Colonic mucosa (tissue), 4 donors: ENCODE data around the gene ARHGAP26. TPM values are rescaled to one million over a fixed set of nuclear protein-coding genes. Genes with fewer than 3 reads are reported as not detected.

Experiments
- DNase-seq: peaks from one replicate; pipeline ENCODE4 v3.0.0-alpha.2; 2020
- H3K27ac ChIP-seq: fragments of 200-600 bp; one replicate; pipeline ENCODE4 v1.8.0; 2021
- H3K27me3 ChIP-seq: fragments of 200-600 bp; one replicate; pipeline ENCODE4 v1.8.0; 2021
- H3K36me3 ChIP-seq: fragments of 200-600 bp; one replicate; pipeline ENCODE4 v1.8.0; 2021
- H3K4me1 ChIP-seq: fragments of 200-600 bp; one replicate; pipeline ENCODE4 v1.8.0; 2021; ENCODE audit warnings: mild to moderate bottlenecking
- H3K4me3 ChIP-seq: fragments of 200-600 bp; one replicate; pipeline ENCODE4 v1.8.0; 2021
- H3K9ac ChIP-seq, 2 donors: one replicate each; pipeline ENCODE4 v1.7.0; 2013; ENCODE audit warnings: control low read depth in 2 of 2, low read depth in 2 of 2, low read length in 2 of 2
- H3K9me3 ChIP-seq: fragments of 200-600 bp; one replicate; pipeline ENCODE4 v1.8.0; 2021
- CTCF ChIP-seq: fragments of 200-600 bp; IDR thresholded peaks from one replicate; pipeline ENCODE4 v1.8.0; 2022; ENCODE audit warnings: antibody characterized with exemption, mild to moderate bottlenecking
- intact Hi-C: fragments of 100-400 bp; cut with DNase I; formaldehyde crosslinking; loops from one replicate; pipeline ENCODE4 v1.14.1; 2022
- total RNA-seq, 2 donors: library from RNA; stranded (reverse); fragmentation: NEBNext Ultra II Directional in 1 of 2; extraction: Animal tissue kit (Norgen Biotek cat#: 25700) in 1 of 2; gene quantifications; one replicate each; pipeline ENCODE4 v1.2.1, GENCODE V29; 2021
- donor health status: healthy.
- donor health status: DM: no; HTN: no; CAD: no.
- donor health status: DM: no; HTN: no; CAD: no.

ARHGAP26 gene
- total RNA-seq, 2 donors from 2014 or later = 59.1 to 74.0 TPM

- H3K27me3 ChIP-seq = no peaks in the 10 kb centered on the region
- H3K36me3 ChIP-seq = no peaks in the 10 kb centered on the region
- no peak for TF ChIP-seq CTCF
- H3K4me1 ChIP-seq = no peaks in the 10 kb centered on the region
- no peaks in the 10 kb centered on the region for H3K9me3 ChIP-seq
- intact Hi-C loops = no loop called here
- H3K4me3 ChIP-seq = no peak overlapping the region
- no peak overlapping the region for H3K9ac ChIP-seq
- peak; percentile 43 for DNase-seq
- no peak overlapping the region for H3K27ac ChIP-seq
Measured at GRCh38 chr5:143054480-143054941, 284.3 kb downstream of the ARHGAP26 start.

- no peaks in the 10 kb centered on the region for H3K36me3 ChIP-seq
- H3K9ac ChIP-seq = no peak overlapping the region
- intact Hi-C loops = no loop called here
- no peaks in the 10 kb centered on the region for H3K27me3 ChIP-seq
- no peak for TF ChIP-seq CTCF
- H3K27ac ChIP-seq = no peak overlapping the region
- no peak overlapping the region for H3K4me3 ChIP-seq
- no peak for DNase-seq
- no peaks in the 10 kb centered on the region for H3K9me3 ChIP-seq
- no peaks in the 10 kb centered on the region for H3K4me1 ChIP-seq
Measured at GRCh38 chr5:143055596-143056338, 285.6 kb downstream of the ARHGAP26 start.

- no peak for DNase-seq
- Histone ChIP-seq H3K27ac (no peak overlapping the region), H3K27me3 (no peaks in the 10 kb centered on the region), H3K36me3 (no peaks in the 10 kb centered on the region), H3K9me3 (no peaks in the 10 kb centered on the region), H3K4me3 (no peak overlapping the region), H3K4me1 (no peaks in the 10 kb centered on the region), H3K9ac (no peak overlapping the region)
- intact Hi-C loops = no loop called here
- no peak for TF ChIP-seq CTCF
Measured at GRCh38 chr5:143056339-143056704, 286.1 kb downstream of the ARHGAP26 start.

GRCh38 chr5:143056792-143057579 lies 286.8 kb downstream of the ARHGAP26 start:
- Histone ChIP-seq H3K4me1 (no peaks in the 10 kb centered on the region), H3K9ac (no peak overlapping the region), H3K27me3 (no peaks in the 10 kb centered on the region), H3K9me3 (no peaks in the 10 kb centered on the region), H3K36me3 (no peaks in the 10 kb centered on the region), H3K27ac (no peak overlapping the region), H3K4me3 (no peak overlapping the region)
- no peak for TF ChIP-seq CTCF
- intact Hi-C loops = no loop called here
- DNase-seq = no peak

GRCh38 chr5:143057580-143057999 lies 287.4 kb downstream of the ARHGAP26 start:
- H3K27me3 ChIP-seq = no peaks in the 10 kb centered on the region
- intact Hi-C loops = no loop called here
- H3K36me3 ChIP-seq = no peaks in the 10 kb centered on the region
- H3K27ac ChIP-seq = no peak overlapping the region
- H3K9ac ChIP-seq = no peak overlapping the region
- DNase-seq = no peak
- H3K4me3 ChIP-seq = no peak overlapping the region
- H3K4me1 ChIP-seq = no peaks in the 10 kb centered on the region
- TF ChIP-seq CTCF = no peak
- H3K9me3 ChIP-seq = no peaks in the 10 kb centered on the region
